Erythroblast (primary cell): Measurements from ENCODE around the gene GALNT15.

Experiments used
- GATA1 ChIP-seq: IDR thresholded peaks from 2 replicates; pipeline ENCODE4 v1.6.1; 2011; ENCODE audit warnings: low read depth, mild to moderate bottlenecking, control low read depth, low read length, moderate library complexity
- POLR2A ChIP-seq: IDR thresholded peaks from 2 replicates; pipeline ENCODE4 v1.6.1; 2011; ENCODE audit warnings: mild to moderate bottlenecking, low read length

DNA sequence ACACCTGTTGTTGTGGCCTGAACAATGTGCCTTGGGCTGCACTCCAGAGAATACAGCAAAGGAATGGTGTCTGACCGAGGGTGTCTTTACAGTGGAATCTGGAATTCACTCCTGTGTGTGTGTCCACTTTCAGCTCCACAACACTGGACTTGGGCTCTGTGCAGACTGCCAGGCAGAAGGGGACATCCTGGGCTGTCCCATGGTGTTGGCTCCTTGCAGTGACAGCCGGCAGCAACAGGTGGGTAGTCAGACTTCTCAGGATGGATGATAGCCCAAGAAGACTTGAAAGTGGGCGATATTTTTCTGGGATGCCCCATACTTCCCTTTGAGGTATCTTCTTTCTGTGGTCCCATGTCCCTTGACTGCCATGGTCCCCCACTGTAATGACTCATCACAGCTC is 45.3 kb downstream of the GALNT15 start:
- TF ChIP-seq POLR2A = no peak
- no peak for TF ChIP-seq GATA1
